Activated CD4-positive, alpha-beta memory T cell treated with anti-CD3 and anti-CD28 coated beads, Interleukin-2, amount 10 ng/mL, durations not matched to agents 7 days and 5 days (primary cell): ENCODE measurements around the gene MEAF6. TPM values are rescaled to one million over a fixed set of nuclear protein-coding genes. Genes with fewer than 3 reads are reported as not detected.
"Not testable (repeated sequence)": the region's sequence is repeated elsewhere in the genome, so short reads cannot be mapped to it uniquely, and the experiment has no call there.

Experiments used
- CTCF ChIA-PET: fragments of 350-600 bp; sonication (Branson Sonifier 250); formaldehyde crosslinking; loops from one replicate; lab custom pipeline; 2021; ENCODE audit warnings: antibody characterized with exemption, inconsistent platforms; lab: Charles Lee
- POLR2A ChIA-PET: fragments of 350-600 bp; sonication (Branson Sonifier 250); formaldehyde crosslinking; loops from one replicate; lab custom pipeline; 2021; ENCODE audit warnings: antibody characterized with exemption; lab: Charles Lee
- DNase-seq: peaks from one replicate; pipeline ENCODE4 v3.0.0-alpha.2; 2020
- H3K27ac Mint-ChIP-seq: one replicate; pipeline ENCODE4 v1.8.0; 2021; ENCODE audit warnings: mild to moderate bottlenecking, mixed read lengths
- H3K27me3 Mint-ChIP-seq: one replicate; pipeline ENCODE4 v1.8.0; 2021; ENCODE audit warnings: mixed read lengths
- H3K36me3 Mint-ChIP-seq: one replicate; pipeline ENCODE4 v1.8.0; 2021; ENCODE audit warnings: low read depth, mixed read lengths
- H3K4me1 Mint-ChIP-seq: one replicate; pipeline ENCODE4 v1.8.0; 2021; ENCODE audit warnings: mixed read lengths
- H3K4me3 Mint-ChIP-seq: one replicate; pipeline ENCODE4 v1.8.0; 2021; ENCODE audit warnings: mild to moderate bottlenecking, mixed read lengths
- H3K9me3 Mint-ChIP-seq: one replicate; pipeline ENCODE4 v1.8.0; 2021; ENCODE audit warnings: mixed read lengths
- total RNA-seq, 2 experiments: library from RNA; stranded (reverse); gene quantifications; one replicate each; pipeline ENCODE4 v1.2.3, GENCODE V29; 2021

Gene MEAF6
- total RNA-seq, 2 experiments from 2014 or later = 63.7 to 64.2 TPM

- H3K4me1 Mint-ChIP-seq = peaks cover 29% of the 10 kb centered on the region
- H3K27ac Mint-ChIP-seq, CTCF ChIA-PET, H3K27me3 Mint-ChIP-seq, H3K4me3 Mint-ChIP-seq, H3K9me3 Mint-ChIP-seq, DNase-seq, H3K36me3 Mint-ChIP-seq: not testable (repeated sequence)
- POLR2A ChIA-PET = interaction anchor here (1.1 to 1.2 kb wide), 3 partner anchors 31 to 77 kb away, joined by 3 to 4 read pairs (median 3); partner anchors contain the start of genes GNL2 and SNIP1
These were observed 3.7 kb upstream of the MEAF6 start for GRCh38 chr1:37518241-37518640.

DNA sequence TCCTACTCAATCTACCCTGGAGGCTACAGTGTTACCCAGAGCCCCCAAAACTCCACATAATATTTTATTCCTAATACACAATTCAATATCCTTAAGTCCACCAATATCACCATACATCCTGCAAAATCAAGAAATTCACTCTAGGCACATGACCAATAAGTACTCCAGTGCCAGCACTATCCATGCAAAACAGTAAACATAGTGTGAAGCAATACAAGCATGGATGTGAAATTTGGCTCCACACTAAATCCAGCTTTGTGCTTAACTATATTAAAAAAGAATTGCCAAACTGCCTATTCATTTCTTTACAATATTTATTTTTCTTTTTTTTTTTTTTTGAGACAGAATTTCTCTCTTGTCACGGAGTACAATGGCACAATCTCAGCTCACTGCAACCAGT is 3.0 kb upstream of the MEAF6 start:
- Mint-ChIP-seq H3K4me3 (no peak overlapping the region), H3K27me3 (no peaks in the 10 kb centered on the region), H3K4me1 (peaks cover 32% of the 10 kb centered on the region), H3K27ac (no peak overlapping the region), H3K36me3 (peaks cover 6% of the 10 kb centered on the region), H3K9me3 (no peaks in the 10 kb centered on the region)
- ChIA-PET POLR2A (no interaction called here), CTCF (interaction anchor here (0.6 kb wide), 1 partner anchor 63 kb away, joined by 3 read pairs; no protein-coding TSS in a partner anchor)
- no peak for DNase-seq

GRCh38 chr1:37515185-37516034 is 844 bp upstream of the MEAF6 start:
- CTCF ChIA-PET = interaction anchor here (0.6 to 3.5 kb wide), 29 partner anchors 9 to 1359 kb away, joined by 3 to 30 read pairs (median 4); partner anchors contain the start of genes CDCA8 and SNIP1
- H3K4me1 Mint-ChIP-seq = peaks cover 40% of the 10 kb centered on the region
- POLR2A ChIA-PET = interaction anchor here (0.7 to 4.0 kb wide), 22 partner anchors 10 to 176 kb away, joined by 3 to 45 read pairs (median 6); partner anchors contain the start of genes CDCA8, SNIP1 and ZC3H12A
- DNase-seq = no peak
- H3K36me3 Mint-ChIP-seq = peaks cover 18% of the 10 kb centered on the region
- no peaks in the 10 kb centered on the region for H3K9me3 Mint-ChIP-seq
- H3K27ac Mint-ChIP-seq = peak overlapping the region; percentile 83
- H3K27me3 Mint-ChIP-seq = no peaks in the 10 kb centered on the region
- peak overlapping the region; percentile 89 for H3K4me3 Mint-ChIP-seq

GRCh38 chr1:37513795-37514349 is 694 bp downstream of the MEAF6 start:
- Mint-ChIP-seq H3K4me1 (peaks cover 38% of the 10 kb centered on the region), H3K9me3 (no peaks in the 10 kb centered on the region), H3K27me3 (no peaks in the 10 kb centered on the region), H3K4me3 (peak overlapping the region; percentile 94), H3K27ac (peak overlapping the region; percentile 80), H3K36me3 (peaks cover 24% of the 10 kb centered on the region)
- CTCF ChIA-PET = interaction anchor here (0.7 to 3.5 kb wide), 22 partner anchors 8 to 192 kb away, joined by 3 to 30 read pairs (median 5); partner anchors contain the start of genes CDCA8 and SNIP1
- DNase-seq = peak; percentile 55
- POLR2A ChIA-PET = interaction anchor here (0.9 to 4.0 kb wide), 24 partner anchors 8 to 294 kb away, joined by 3 to 45 read pairs (median 6); partner anchors contain the start of genes C1orf122, CDCA8, GNL2 and SNIP1

- DNase-seq = no peak
- Mint-ChIP-seq H3K4me3 (no peak overlapping the region), H3K9me3 (no peaks in the 10 kb centered on the region), H3K4me1 (peaks cover 38% of the 10 kb centered on the region), H3K36me3 (peaks cover 53% of the 10 kb centered on the region), H3K27ac (no peak overlapping the region), H3K27me3 (no peaks in the 10 kb centered on the region)
- CTCF ChIA-PET = interaction anchor here (0.9 to 2.3 kb wide), 8 partner anchors 9 to 173 kb away, joined by 3 to 14 read pairs (median 3); no protein-coding TSS in a partner anchor
- POLR2A ChIA-PET = interaction anchor here (1.2 to 2.4 kb wide), 3 partner anchors 22 to 45 kb away, joined by 3 to 10 read pairs (median 4); partner anchors contain the start of gene SNIP1
These were observed 5.4 kb downstream of the MEAF6 start for GRCh38 chr1:37509181-37509580.

GRCh38 chr1:37506740-37507139 is 7.8 kb downstream of the MEAF6 start:
- no peak for DNase-seq
- peaks cover 47% of the 10 kb centered on the region for H3K36me3 Mint-ChIP-seq
- ChIA-PET CTCF (interaction anchor here (0.6 to 2.9 kb wide), 4 partner anchors 8 to 20 kb away, joined by 4 to 16 read pairs (median 9); partner anchors contain the start of gene MEAF6), POLR2A (no interaction called here)
- H3K27ac Mint-ChIP-seq = no peak overlapping the region
- H3K27me3 Mint-ChIP-seq = no peaks in the 10 kb centered on the region
- H3K4me1 Mint-ChIP-seq = peaks cover 25% of the 10 kb centered on the region
- no peak overlapping the region for H3K4me3 Mint-ChIP-seq
- H3K9me3 Mint-ChIP-seq = no peaks in the 10 kb centered on the region

DNA sequence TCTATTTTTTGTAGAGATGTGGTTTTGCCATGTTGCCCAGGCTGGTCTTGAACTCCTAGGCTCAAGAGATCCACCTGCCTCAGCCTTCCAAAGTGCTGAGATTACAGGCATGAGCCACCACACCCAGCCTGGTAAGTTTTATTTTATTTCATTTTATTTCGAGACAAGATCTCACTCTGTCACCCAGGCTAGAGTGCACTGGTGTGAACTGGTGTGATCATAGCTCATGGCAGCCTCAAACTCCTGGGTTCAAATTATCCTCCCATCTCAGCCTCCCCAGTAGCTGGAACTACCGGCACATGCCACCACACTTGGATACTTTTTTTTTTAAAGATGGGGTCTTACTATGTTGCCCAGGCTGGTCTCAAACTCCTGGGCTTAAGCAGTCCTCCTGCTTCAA is 11.8 kb downstream of the MEAF6 start:
- H3K4me3 Mint-ChIP-seq, H3K4me1 Mint-ChIP-seq, H3K27ac Mint-ChIP-seq, DNase-seq, H3K9me3 Mint-ChIP-seq, H3K27me3 Mint-ChIP-seq: not testable (repeated sequence)
- H3K36me3 Mint-ChIP-seq = peaks cover 48% of the 10 kb centered on the region
- ChIA-PET POLR2A (interaction anchor here (1.7 kb wide), 1 partner anchor 12 kb away, joined by 7 read pairs; the partner anchor contains the start of gene MEAF6), CTCF (interaction anchor here (0.7 to 1.9 kb wide), 5 partner anchors 9 to 60 kb away, joined by 3 to 11 read pairs (median 3); partner anchors contain the start of gene MEAF6)

DNA sequence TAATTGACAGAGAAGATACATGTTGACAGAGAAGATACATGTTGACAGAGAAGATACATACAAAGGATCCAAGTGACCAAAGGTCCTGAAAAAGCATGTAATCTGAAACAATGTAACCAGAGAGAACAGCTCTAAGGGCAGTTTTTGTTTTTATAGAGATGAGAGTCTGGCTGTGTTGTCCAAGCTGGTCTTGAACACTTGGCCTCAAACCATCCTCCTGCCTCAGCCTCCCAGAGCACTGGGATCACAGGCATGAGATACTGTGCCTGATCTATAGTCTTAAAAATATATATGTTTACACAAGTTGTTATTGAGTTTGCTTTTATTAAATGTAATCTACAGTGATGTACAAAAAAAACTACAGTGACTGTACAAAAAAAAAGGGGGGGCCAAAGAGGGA is 12.5 kb downstream of the MEAF6 start:
- Mint-ChIP-seq H3K4me3 (no peak overlapping the region), H3K4me1 (peaks cover 3% of the 10 kb centered on the region), H3K27ac (no peak overlapping the region), H3K27me3 (no peaks in the 10 kb centered on the region), H3K9me3 (no peaks in the 10 kb centered on the region), H3K36me3 (peaks cover 42% of the 10 kb centered on the region)
- POLR2A ChIA-PET = interaction anchor here (1.7 kb wide), 1 partner anchor 12 kb away, joined by 7 read pairs; the partner anchor contains the start of gene MEAF6
- CTCF ChIA-PET = interaction anchor here (0.7 to 1.9 kb wide), 3 partner anchors 8 to 15 kb away, joined by 3 to 11 read pairs (median 3); partner anchors contain the start of gene MEAF6
- no peak for DNase-seq

- H3K4me1 Mint-ChIP-seq = peaks cover 3% of the 10 kb centered on the region
- no peak overlapping the region for H3K4me3 Mint-ChIP-seq
- ChIA-PET CTCF (no interaction called here), POLR2A (no interaction called here)
- no peaks in the 10 kb centered on the region for H3K9me3 Mint-ChIP-seq
- DNase-seq = no peak
- H3K36me3 Mint-ChIP-seq = peaks cover 39% of the 10 kb centered on the region
- H3K27ac Mint-ChIP-seq = no peak overlapping the region
- H3K27me3 Mint-ChIP-seq = no peaks in the 10 kb centered on the region
These were observed 12.9 kb downstream of the MEAF6 start for GRCh38 chr1:37501661-37502060.

DNA sequence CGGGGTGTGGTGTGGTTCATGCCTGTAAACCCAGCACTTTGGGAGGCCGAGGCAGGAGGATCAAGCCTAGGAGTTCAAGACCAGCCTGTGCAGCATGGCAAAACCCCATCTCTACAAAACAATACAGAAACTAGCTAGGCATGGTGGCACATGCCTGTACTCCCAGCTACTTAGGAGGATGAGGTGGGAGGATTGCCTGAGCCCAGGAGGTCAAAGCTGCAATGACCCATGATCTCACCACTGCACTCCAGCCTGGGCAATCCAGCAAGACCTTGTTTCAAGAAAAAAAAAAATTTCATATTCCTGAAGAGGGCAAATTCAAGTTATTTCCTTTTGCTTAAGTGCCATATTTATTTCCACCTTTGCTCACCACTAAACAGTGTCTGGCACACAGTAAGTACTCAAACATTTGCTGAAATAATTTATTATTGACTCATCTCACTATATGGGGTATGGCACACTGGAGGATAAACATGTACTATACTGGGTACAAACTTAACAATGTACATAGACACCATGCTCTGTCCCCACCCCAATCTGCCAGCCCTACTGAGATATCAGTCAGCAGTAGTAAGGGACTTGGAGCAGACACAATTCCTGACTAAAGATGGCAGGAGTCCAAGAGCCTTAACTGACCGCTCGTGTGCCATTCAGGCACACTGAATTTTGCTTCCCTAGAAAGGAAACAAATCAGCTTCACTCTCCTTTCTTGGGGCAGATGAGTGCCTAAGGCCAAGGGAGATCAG is 15.5 kb downstream of the MEAF6 start:
- H3K9me3 Mint-ChIP-seq = no peaks in the 10 kb centered on the region
- H3K4me3 Mint-ChIP-seq = no peak overlapping the region
- CTCF ChIA-PET = interaction anchor here (1.2 to 2.2 kb wide), 5 partner anchors 10 to 15 kb away, joined by 3 to 15 read pairs (median 4); partner anchors contain the start of gene MEAF6
- peaks cover 27% of the 10 kb centered on the region for H3K36me3 Mint-ChIP-seq
- H3K27ac Mint-ChIP-seq = no peak overlapping the region
- peaks cover 4% of the 10 kb centered on the region for H3K4me1 Mint-ChIP-seq
- POLR2A ChIA-PET = interaction anchor here (1.0 kb wide), 1 partner anchor 21 kb away, joined by 3 read pairs; no protein-coding TSS in a partner anchor
- H3K27me3 Mint-ChIP-seq = no peaks in the 10 kb centered on the region
- no peak for DNase-seq

DNA sequence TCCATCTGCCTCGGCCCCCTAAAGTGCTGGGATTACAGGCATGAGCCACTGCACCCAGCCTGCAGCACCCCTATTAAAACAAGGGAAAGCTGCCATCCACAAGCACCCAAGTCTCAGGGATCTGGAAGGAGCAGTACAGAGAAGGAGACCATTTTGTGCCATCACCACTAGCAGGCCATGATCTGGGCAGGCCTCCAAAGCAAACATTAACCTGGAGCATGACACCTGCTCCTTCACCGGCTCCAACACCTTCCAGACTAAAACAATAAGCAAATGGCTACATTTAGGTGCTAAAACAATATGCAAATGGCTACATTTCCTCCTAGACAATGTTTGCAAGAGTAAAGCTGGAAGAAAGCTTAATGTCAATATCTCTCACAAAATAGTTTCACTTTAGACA is 16.7 kb downstream of the MEAF6 start:
- POLR2A ChIA-PET = interaction anchor here (0.9 to 1.0 kb wide), 2 partner anchors 16 to 19 kb away, joined by 3 read pairs; no protein-coding TSS in a partner anchor

More for the DNA sequence above, 16.7 kb downstream of the MEAF6 start:
- Mint-ChIP-seq H3K9me3 (no peaks in the 10 kb centered on the region), H3K27me3 (no peaks in the 10 kb centered on the region), H3K27ac (no peak overlapping the region), H3K4me1 (peaks cover 15% of the 10 kb centered on the region), H3K4me3 (no peak overlapping the region), H3K36me3 (peaks cover 37% of the 10 kb centered on the region)
- no peak for DNase-seq
- CTCF ChIA-PET = interaction anchor here (1.2 kb wide), 1 partner anchor 10 kb away, joined by 4 read pairs; no protein-coding TSS in a partner anchor
